Measurements from ENCODE around the gene UBIAD1.
"Not testable (repeated sequence)": the region's sequence is repeated elsewhere in the genome, so short reads cannot be mapped to it uniquely, and the experiment has no call there.

The UBIAD1 gene

GRCh38 chr1:11280719-11281376 lies 7.8 kb downstream of the UBIAD1 start:
- no peak for DNase-seq

- DNase-seq, result no peak
These were observed 8.7 kb downstream of the UBIAD1 start for GRCh38 chr1:11281518-11282331.

- DNase-seq, result no peak
These were observed 10.2 kb downstream of the UBIAD1 start for GRCh38 chr1:11283151-11283550.

- no peak for DNase-seq
These were observed 11.8 kb downstream of the UBIAD1 start for GRCh38 chr1:11284784-11285183.

- DNase-seq, result no peak
These were observed 13.1 kb downstream of the UBIAD1 start for GRCh38 chr1:11285883-11286734.

GRCh38 chr1:11286735-11287410 lies 13.9 kb downstream of the UBIAD1 start:
- no peak for DNase-seq

- DNase-seq, result no peak
These were observed 16.1 kb downstream of the UBIAD1 start for GRCh38 chr1:11289064-11289463.

- DNase-seq, result no peak
These were observed 18.1 kb downstream of the UBIAD1 start for GRCh38 chr1:11291049-11291448.

GRCh38 chr1:11293856-11294255 lies 20.9 kb downstream of the UBIAD1 start:
- no peak for DNase-seq

- no peak for DNase-seq
These were observed 22.0 kb downstream of the UBIAD1 start for GRCh38 chr1:11294951-11295350.

- DNase-seq, result no peak
These were observed 22.9 kb downstream of the UBIAD1 start for GRCh38 chr1:11295905-11296304.

- not testable (repeated sequence) for DNase-seq
These were observed 24.8 kb downstream of the UBIAD1 start for GRCh38 chr1:11297774-11298173.

GRCh38 chr1:11298390-11299224 lies 25.6 kb downstream of the UBIAD1 start:
- DNase-seq, result no peak

- DNase-seq, result no peak
These were observed 26.2 kb downstream of the UBIAD1 start for GRCh38 chr1:11299225-11299574.

- DNase-seq, result no peak
These were observed 28.6 kb downstream of the UBIAD1 start for GRCh38 chr1:11301601-11302000.

GRCh38 chr1:11302366-11302765 lies 29.4 kb downstream of the UBIAD1 start:
- DNase-seq, result no peak

- not testable (repeated sequence) for DNase-seq
These were observed 32.5 kb downstream of the UBIAD1 start for GRCh38 chr1:11305516-11305915.

- DNase-seq, result no peak
These were observed 34.9 kb downstream of the UBIAD1 start for GRCh38 chr1:11307852-11308251.

GRCh38 chr1:11308699-11309224 lies 35.8 kb downstream of the UBIAD1 start:
- no peak for DNase-seq

- no peak for DNase-seq
These were observed 36.4 kb downstream of the UBIAD1 start for GRCh38 chr1:11309385-11309784.

GRCh38 chr1:11311816-11312755 lies 39.1 kb downstream of the UBIAD1 start:
- no peak for DNase-seq

All from NCI-H526 treated with DMSO at 0.1 percent for 48 hours (cell line).